ENCODE results near the gene TAF11. TPM values are rescaled to one million over a fixed set of nuclear protein-coding genes. Genes with fewer than 3 reads are reported as not detected.

TAF11 gene
- total RNA-seq, 1 experiment from 2014 or later = 44.1 TPM

GRCh38 chr6:34906826-34907225 is 19.0 kb upstream of the TAF11 start:
- H3K27me3 Mint-ChIP-seq (ENCODE audit: low read depth) = no peaks in the 10 kb centered on the region
- DNase-seq (ENCODE audit: low spot score) = no peak
- no peaks in the 10 kb centered on the region for H3K9me3 Mint-ChIP-seq
- ATAC-seq = no peak
- peak overlapping the region; percentile 14 for H3K27ac Mint-ChIP-seq
- no peak overlapping the region for H3K4me3 Mint-ChIP-seq
- TF ChIP-seq CTCF (IDR thresholded peaks at IDR 0.05) (no peak), JUN (CRISPR knock-in tag; IDR thresholded peaks at IDR 0.05) (no peak), FOXJ3 (CRISPR knock-in tag; IDR thresholded peaks at IDR 0.05; ENCODE audit: borderline replicate concordance) (no peak), IRF2 (CRISPR knock-in tag; IDR thresholded peaks at IDR 0.05; ENCODE audit: borderline replicate concordance, low read depth) (no peak), ESRRA (CRISPR knock-in tag; IDR thresholded peaks at IDR 0.05; ENCODE audit: borderline replicate concordance) (no peak), CREM (CRISPR knock-in tag; IDR thresholded peaks at IDR 0.05) (no peak), IRF1 (CRISPR knock-in tag; IDR thresholded peaks at IDR 0.05) (no peak), AR (CRISPR knock-in tag; IDR thresholded peaks at IDR 0.05) (no peak), MXD4 (CRISPR knock-in tag; IDR thresholded peaks at IDR 0.05; ENCODE audit: borderline replicate concordance) (no peak), ZNF512 (CRISPR knock-in tag; IDR thresholded peaks at IDR 0.05; ENCODE audit: borderline replicate concordance) (no peak), ZSCAN18 (CRISPR knock-in tag; IDR thresholded peaks at IDR 0.05) (no peak), ATF2 (CRISPR knock-in tag; IDR thresholded peaks at IDR 0.05; ENCODE audit: borderline replicate concordance, low read depth) (no peak), ZBTB43 (CRISPR knock-in tag; IDR thresholded peaks at IDR 0.05) (no peak), SMAD3 (CRISPR knock-in tag; IDR thresholded peaks at IDR 0.05; ENCODE audit: borderline replicate concordance) (no peak), HMGXB4 (CRISPR knock-in tag; IDR thresholded peaks at IDR 0.05) (no peak), TCF7 (CRISPR knock-in tag; IDR thresholded peaks at IDR 0.05; ENCODE audit: low read depth) (no peak), ZNF425 (CRISPR knock-in tag; conservative IDR thresholded peaks at IDR 0.05) (no peak)
- CTCF ChIA-PET = no interaction called here
- H3K4me1 Mint-ChIP-seq = peaks cover 22% of the 10 kb centered on the region
- POLR2A ChIA-PET = no interaction called here
- H3K36me3 Mint-ChIP-seq = no peaks in the 10 kb centered on the region
